Peyer's patch (tissue), 4 donors: ENCODE data around the gene DENND2A. TPM values are rescaled to one million over a fixed set of nuclear protein-coding genes. Genes with fewer than 3 reads are reported as not detected.
"Not testable (repeated sequence)": the region's sequence is repeated elsewhere in the genome, so short reads cannot be mapped to it uniquely, and the experiment has no call there.

Source experiments
- DNase-seq, 3 donors: peaks; one replicate each; pipeline ENCODE4 v3.0.0-alpha.2; 2017 to 2019
- H3K27ac ChIP-seq, 4 donors: fragments of 200-600 bp; sonication (generic); one replicate each; pipeline ENCODE4 v1.5.1; 2016 to 2019
- H3K27me3 ChIP-seq, 2 donors: fragments of 200-600 bp; sonication (generic); one replicate each; pipeline ENCODE4 v1.5.1; 2019
- H3K36me3 ChIP-seq, 3 donors: fragments of 200-600 bp; sonication (generic); one replicate each; pipeline ENCODE4 v1.5.1; 2016 to 2019
- H3K4me1 ChIP-seq, 4 donors: fragments of 200-600 bp; sonication (generic); one replicate each; pipeline ENCODE4 v1.5.1; 2016 to 2019
- H3K4me3 ChIP-seq, 4 donors: fragments of 200-600 bp; sonication (generic); 1 replicate in 3 of 4; 2 replicates in 1 of 4; pipeline ENCODE4 v1.5.1; 2016 to 2019; ENCODE audit warnings: mild to moderate bottlenecking in 1 of 4
- H3K9me3 ChIP-seq, 4 donors: fragments of 200-600 bp; sonication (generic); one replicate each; pipeline ENCODE4 v1.5.1; 2016 to 2019; ENCODE audit warnings: mild to moderate bottlenecking in 1 of 4
- POLR2A ChIP-seq, 2 donors: fragments of 450-650 bp; IDR thresholded peaks; one replicate each; pipeline ENCODE4 v1.5.1; 2017; ENCODE audit warnings: antibody characterized with exemption in 2 of 2, mild to moderate bottlenecking in 2 of 2, moderate library complexity in 2 of 2
- total RNA-seq, 4 donors: library from RNA; depleted of rRNA; stranded (reverse); fragments of >200 nt; gene quantifications; one replicate each; pipeline ENCODE4 v1.1.0, GENCODE V29; 2016
- TF ChIP-seq, protein P1 (sequence below), 6 experiments: fragments of 450-650 bp in 4 of 6; fragments of 200-600 bp in 2 of 6; sonication (generic) in 1 of 6; IDR thresholded peaks; one replicate each; pipeline ENCODE4 v1.5.1; 2017 to 2019; ENCODE audit warnings: antibody characterized with exemption in 6 of 6, mild to moderate bottlenecking in 3 of 6, moderate library complexity in 1 of 6

DENND2A gene
- total RNA-seq, 4 donors from 2014 or later = 1.6 to 44.6 (median 8.3) TPM

DNA sequence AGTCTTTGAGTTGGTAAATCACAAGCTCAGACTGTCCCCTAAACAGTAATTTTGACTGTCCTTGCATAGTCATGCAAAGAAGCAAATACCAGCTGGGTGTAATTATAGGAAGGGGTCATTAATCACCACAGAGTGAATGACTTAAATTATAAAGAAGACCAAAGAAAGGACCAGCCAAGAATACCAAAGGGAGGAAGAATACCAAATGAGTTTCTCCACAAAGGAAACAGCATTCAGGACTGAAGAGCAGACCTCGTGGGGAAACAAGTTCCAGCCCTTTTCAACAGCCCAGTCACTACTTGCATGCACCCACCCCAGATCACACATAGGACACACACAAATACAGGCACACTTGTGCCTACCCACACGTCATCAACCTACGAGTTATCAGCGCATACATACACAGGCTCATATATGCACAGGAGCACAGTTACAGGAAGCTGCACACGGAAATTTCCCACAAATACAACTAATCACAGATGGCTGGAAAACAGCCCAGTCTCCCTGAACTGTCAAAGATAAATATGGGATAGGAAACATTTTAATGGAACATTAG is 77.6 kb downstream of the DENND2A start:
- Histone ChIP-seq H3K27ac (no peak overlapping the region), H3K36me3 (no peaks in the 10 kb centered on the region), H3K9me3 (no peaks in the 10 kb centered on the region), H3K4me1 (peaks cover 0 to 7% (median 0%) of the 10 kb centered on the region in 4 donors), H3K27me3 (no peaks in the 10 kb centered on the region), H3K4me3 (no peak overlapping the region)
- no peak for DNase-seq
- TF ChIP-seq, protein P1, sequence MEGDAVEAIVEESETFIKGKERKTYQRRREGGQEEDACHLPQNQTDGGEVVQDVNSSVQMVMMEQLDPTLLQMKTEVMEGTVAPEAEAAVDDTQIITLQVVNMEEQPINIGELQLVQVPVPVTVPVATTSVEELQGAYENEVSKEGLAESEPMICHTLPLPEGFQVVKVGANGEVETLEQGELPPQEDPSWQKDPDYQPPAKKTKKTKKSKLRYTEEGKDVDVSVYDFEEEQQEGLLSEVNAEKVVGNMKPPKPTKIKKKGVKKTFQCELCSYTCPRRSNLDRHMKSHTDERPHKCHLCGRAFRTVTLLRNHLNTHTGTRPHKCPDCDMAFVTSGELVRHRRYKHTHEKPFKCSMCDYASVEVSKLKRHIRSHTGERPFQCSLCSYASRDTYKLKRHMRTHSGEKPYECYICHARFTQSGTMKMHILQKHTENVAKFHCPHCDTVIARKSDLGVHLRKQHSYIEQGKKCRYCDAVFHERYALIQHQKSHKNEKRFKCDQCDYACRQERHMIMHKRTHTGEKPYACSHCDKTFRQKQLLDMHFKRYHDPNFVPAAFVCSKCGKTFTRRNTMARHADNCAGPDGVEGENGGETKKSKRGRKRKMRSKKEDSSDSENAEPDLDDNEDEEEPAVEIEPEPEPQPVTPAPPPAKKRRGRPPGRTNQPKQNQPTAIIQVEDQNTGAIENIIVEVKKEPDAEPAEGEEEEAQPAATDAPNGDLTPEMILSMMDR (IDR thresholded peaks at IDR 0.05) = no peak
- TF ChIP-seq POLR2A (IDR thresholded peaks at IDR 0.05) = no peak

DNA sequence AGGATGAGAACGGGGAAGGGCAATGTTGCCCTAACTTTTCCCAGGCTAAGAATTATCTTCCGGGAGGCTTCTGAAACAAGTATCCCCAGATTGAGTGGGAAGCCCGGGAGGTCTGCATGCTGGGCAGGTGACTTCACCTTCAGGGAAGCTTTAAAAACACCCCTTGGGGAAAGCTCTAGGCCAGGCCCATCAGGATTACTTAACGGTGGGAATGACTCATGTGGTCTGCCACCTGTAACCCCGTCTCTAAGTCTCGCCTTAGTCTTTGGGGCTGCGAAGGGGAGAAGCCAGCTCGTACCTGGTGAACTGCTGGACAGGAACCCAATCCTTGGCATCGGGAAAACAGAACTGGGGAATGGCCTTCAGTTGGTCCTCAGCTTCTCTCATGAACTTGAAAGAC is 81.2 kb downstream of the DENND2A start:
- Histone ChIP-seq H3K4me1 (no peaks in the 10 kb centered on the region), H3K27me3 (no peaks in the 10 kb centered on the region), H3K4me3 (no peak overlapping the region), H3K27ac (no peak overlapping the region), H3K36me3 (no peaks in the 10 kb centered on the region), H3K9me3 (no peaks in the 10 kb centered on the region)
- DNase-seq = no peak
- TF ChIP-seq POLR2A (IDR thresholded peaks at IDR 0.05) = no peak
- TF ChIP-seq, protein P1 (IDR thresholded peaks at IDR 0.05) = no peak

DNA sequence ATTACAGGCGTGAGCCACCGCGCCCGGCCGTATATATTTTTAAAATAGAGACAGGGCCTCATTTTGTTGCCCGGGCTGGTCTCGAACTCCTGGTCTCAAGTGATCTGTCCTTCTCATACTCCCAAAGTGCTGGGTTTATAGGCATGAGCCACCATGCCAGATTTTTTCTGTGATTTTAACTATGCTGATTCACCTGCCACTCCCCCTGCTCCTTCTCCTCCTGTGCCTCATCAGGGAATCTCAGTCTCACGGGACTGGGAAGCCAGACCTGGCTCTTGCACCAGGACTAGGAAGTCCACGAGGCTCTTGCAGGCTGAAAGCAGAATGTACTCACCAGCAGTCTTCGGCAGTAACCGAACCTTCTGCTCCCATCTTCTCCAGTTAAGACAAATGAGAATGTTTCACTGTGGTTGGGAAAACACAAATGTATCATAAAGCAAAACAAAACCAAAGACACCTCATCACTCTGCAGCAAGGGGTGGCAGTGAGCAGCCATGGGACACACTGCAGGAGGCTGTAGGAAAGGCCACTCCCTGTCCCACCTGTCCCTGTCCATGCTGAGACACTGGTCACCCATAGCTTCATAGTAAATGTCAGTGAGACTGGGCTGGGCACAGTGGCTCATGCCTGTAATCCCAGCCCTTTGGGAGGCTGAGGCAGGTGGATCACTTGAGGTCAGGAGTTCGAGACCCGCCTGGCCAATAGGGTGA is 82.6 kb downstream of the DENND2A start:
- H3K4me1 ChIP-seq = no peaks in the 10 kb centered on the region
- no peaks in the 10 kb centered on the region for H3K9me3 ChIP-seq
- H3K27ac ChIP-seq = no peak overlapping the region
- H3K4me3 ChIP-seq = no peak overlapping the region
- no peaks in the 10 kb centered on the region for H3K36me3 ChIP-seq
- H3K27me3 ChIP-seq = no peaks in the 10 kb centered on the region
- no peak for DNase-seq
- no peak for TF ChIP-seq POLR2A (IDR thresholded peaks at IDR 0.05)
- TF ChIP-seq, protein P1 (IDR thresholded peaks at IDR 0.05) = no peak

DNA sequence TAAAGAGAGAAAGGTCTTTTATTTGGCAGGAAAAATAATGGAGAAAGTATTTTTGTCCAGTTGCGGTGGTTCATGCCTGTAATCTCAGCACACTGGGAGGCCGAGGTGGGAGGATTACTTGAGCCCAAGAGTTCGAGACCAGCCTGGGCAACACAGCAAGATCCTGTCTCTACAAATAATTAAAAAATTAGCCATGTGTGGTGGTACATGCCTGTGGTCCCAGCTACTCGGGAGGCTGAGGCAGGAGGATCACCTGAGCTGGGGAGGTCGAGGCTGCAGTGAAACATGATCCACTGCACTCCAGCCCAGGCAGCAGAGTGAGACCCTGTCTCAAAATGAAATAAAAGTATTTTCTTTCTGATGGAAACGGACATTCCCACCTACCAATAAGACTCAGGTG is 83.5 kb downstream of the DENND2A start:
- DNase-seq = no peak
- Histone ChIP-seq H3K9me3 (no peaks in the 10 kb centered on the region), H3K27me3 (no peaks in the 10 kb centered on the region), H3K4me1 (no peaks in the 10 kb centered on the region), H3K27ac (no peak overlapping the region), H3K36me3 (no peaks in the 10 kb centered on the region), H3K4me3 (no peak overlapping the region)
- TF ChIP-seq, protein P1 (IDR thresholded peaks at IDR 0.05) = no peak
- TF ChIP-seq POLR2A (IDR thresholded peaks at IDR 0.05) = no peak

DNA sequence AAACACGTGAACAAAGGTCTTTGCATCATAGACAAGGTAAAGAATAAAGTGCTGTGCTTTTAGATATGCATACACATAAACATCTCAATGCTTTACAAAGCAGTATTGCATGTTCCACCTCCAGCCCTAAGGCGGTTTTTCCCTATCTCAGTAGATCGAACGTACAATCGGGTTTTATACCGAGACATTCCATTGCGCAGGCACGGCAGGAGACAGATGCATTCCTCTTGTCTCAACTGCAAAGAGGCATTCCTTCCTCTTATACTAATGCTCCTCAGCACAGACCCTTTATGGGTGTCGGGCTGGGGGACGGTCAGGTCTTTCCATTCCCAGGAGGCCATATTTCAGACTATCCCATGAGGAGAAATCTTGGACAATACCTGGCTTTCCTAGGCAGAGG is 87.4 kb downstream of the DENND2A start:
- not testable (repeated sequence) for H3K4me1 ChIP-seq, H3K36me3 ChIP-seq, H3K27ac ChIP-seq, H3K4me3 ChIP-seq, DNase-seq, H3K9me3 ChIP-seq, H3K27me3 ChIP-seq

DNA sequence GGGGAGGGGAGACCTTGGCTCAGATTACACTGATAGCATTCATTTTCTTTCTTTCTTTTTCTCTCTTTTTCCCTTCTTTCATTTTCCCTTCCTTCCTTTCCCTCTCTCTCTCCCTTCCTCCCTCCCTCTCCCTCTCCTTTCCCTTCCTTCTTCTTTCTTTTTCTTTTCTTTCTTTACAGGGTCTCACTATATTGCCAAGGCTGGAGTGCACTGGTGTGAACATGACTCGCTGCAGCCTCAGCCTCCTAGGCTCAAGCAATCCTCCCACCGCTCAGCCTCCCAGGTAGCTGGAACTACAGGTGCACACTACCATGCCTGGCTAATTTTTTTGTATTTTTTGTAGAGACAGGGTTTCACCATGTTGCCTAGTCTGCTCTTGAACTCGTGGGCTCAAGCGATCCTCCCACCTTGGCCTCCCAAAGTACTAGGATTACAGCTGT is 88.4 kb downstream of the DENND2A start:
- Histone ChIP-seq H3K27ac (no peak overlapping the region), H3K27me3 (no peaks in the 10 kb centered on the region), H3K4me3 (no peak overlapping the region), H3K4me1 (no peaks in the 10 kb centered on the region), H3K36me3 (no peaks in the 10 kb centered on the region), H3K9me3 (no peaks in the 10 kb centered on the region)
- no peak for DNase-seq
- TF ChIP-seq POLR2A (IDR thresholded peaks at IDR 0.05) = no peak
- TF ChIP-seq, protein P1 (IDR thresholded peaks at IDR 0.05) = no peak
